Heart left ventricle (tissue), 13 donors: Measurements from ENCODE around the gene APCDD1.

Experiments used
- POLR2A ChIP-seq, 2 donors: fragments of 450-650 bp; IDR thresholded peaks; one replicate each; pipeline ENCODE4 v1.6.1; 2017; ENCODE audit warnings: antibody characterized with exemption in 2 of 2, mild to moderate bottlenecking in 2 of 2, moderate library complexity in 2 of 2
- TF ChIP-seq, protein P1 (sequence below), 12 donors: fragments of 200-600 bp; sonication (generic) in 4 of 12; IDR thresholded peaks; one replicate each; pipeline versions ENCODE4 v1.5.0 to v1.8.0; 2018 to 2022; ENCODE audit warnings: antibody characterized with exemption in 12 of 12, mild to moderate bottlenecking in 5 of 12
- donor health status: ischemic (EF 13 %, LVEDD 7.1; RV severe dilation, severe dysfunction).
- donor health status: DM: no; HTN: yes; CAD: no.
- donor health status: DM: no; HTN: no; CAD: no.
- donor health status: ischemic (EF 25% LVEDD 6.9; RV normal size, moderate dysfunction).
- donor health status: ischemic (EF 25% LVEDD 5.7; RV mildly dilated, moderate dysfunction).
- donor health status: ischemic (EF 35%, LVEDD 5.7; RV mildly dilated, moderate dysfunction).
- donor health status: nonischemic (EF 11% LVEDD 7.7; RV severe dilation, severe dysfunction).
- donor health status: DM: yes; HTN: yes; CAD: no.
- donor health status: PGD.
- donor health status: ischemic (EF 29% LVEDD 5.4; RV normal size, mild dysfunction).
- donor health status: nonischemic (EF 23%, LVEDD 6.1; RV moderate dilation, normal function).

DNA sequence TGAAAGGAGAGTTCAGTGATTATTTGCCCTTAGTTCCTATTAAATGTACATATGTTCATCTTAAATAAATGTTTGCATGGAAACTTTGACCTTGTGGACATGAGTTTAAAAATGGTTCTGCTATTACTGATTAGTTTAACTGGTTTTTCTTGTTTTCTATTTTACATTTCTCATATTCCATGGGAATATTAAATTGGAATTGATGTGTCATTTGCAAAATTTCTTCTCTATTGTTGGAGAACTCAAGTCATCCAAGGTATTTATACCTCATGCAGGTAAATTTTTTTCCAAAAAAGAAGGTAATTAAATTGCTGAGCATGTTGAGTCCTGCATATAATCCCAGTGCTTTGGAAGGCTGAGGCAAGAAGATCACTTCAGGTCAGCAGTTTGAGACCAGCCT lies 45.4 kb upstream of the APCDD1 start:
- TF ChIP-seq, protein P1, sequence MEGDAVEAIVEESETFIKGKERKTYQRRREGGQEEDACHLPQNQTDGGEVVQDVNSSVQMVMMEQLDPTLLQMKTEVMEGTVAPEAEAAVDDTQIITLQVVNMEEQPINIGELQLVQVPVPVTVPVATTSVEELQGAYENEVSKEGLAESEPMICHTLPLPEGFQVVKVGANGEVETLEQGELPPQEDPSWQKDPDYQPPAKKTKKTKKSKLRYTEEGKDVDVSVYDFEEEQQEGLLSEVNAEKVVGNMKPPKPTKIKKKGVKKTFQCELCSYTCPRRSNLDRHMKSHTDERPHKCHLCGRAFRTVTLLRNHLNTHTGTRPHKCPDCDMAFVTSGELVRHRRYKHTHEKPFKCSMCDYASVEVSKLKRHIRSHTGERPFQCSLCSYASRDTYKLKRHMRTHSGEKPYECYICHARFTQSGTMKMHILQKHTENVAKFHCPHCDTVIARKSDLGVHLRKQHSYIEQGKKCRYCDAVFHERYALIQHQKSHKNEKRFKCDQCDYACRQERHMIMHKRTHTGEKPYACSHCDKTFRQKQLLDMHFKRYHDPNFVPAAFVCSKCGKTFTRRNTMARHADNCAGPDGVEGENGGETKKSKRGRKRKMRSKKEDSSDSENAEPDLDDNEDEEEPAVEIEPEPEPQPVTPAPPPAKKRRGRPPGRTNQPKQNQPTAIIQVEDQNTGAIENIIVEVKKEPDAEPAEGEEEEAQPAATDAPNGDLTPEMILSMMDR (IDR thresholded peaks at IDR 0.05), result no peak
- TF ChIP-seq POLR2A (IDR thresholded peaks at IDR 0.05), result no peak
